Tibial artery (tissue), 4 donors: ENCODE data around the gene PCDH9.

ENCODE experiments used
- DNase-seq, 2 donors: peaks; one replicate each; pipeline ENCODE4 v3.0.0-alpha.2; 2019
- H3K27ac ChIP-seq, 2 donors: fragments of 200-600 bp; sonication (generic) in 1 of 2; 1 replicate in 1 of 2; 2 replicates in 1 of 2; pipeline ENCODE4 v1.5.1; 2018 to 2019; ENCODE audit warnings: mild to moderate bottlenecking in 1 of 2
- H3K27me3 ChIP-seq, 2 donors: fragments of 200-600 bp; sonication (generic) in 1 of 2; one replicate each; pipeline versions ENCODE4 v1.5.1 to v1.6.0; 2016 to 2019
- H3K36me3 ChIP-seq, 3 donors: fragments of 200-600 bp; sonication (generic) in 2 of 3; one replicate each; pipeline ENCODE4 v1.5.1; 2016 to 2019; ENCODE audit warnings: mild to moderate bottlenecking in 2 of 3
- H3K4me1 ChIP-seq, 4 donors: fragments of 200-600 bp; sonication (generic) in 2 of 4; 1 replicate in 3 of 4; 2 replicates in 1 of 4; pipeline ENCODE4 v1.5.1; 2016 to 2019
- H3K4me3 ChIP-seq, 2 donors: fragments of 200-600 bp; sonication (generic) in 1 of 2; 1 replicate in 1 of 2; 2 replicates in 1 of 2; pipeline ENCODE4 v1.5.1; 2018 to 2019; ENCODE audit warnings: mild to moderate bottlenecking in 2 of 2
- H3K9me3 ChIP-seq, 3 donors: fragments of 200-600 bp; sonication (generic) in 1 of 3; one replicate each; pipeline ENCODE4 v1.5.1; 2016 to 2019
- CTCF ChIP-seq, 2 experiments: fragments of 200-600 bp in 1 of 2; fragments of 450-650 bp in 1 of 2; IDR thresholded peaks; one replicate each; pipeline ENCODE4 v1.5.1; 2017 to 2019; ENCODE audit warnings: antibody characterized with exemption in 2 of 2, mild to moderate bottlenecking in 1 of 2, moderate library complexity in 1 of 2
- intact Hi-C: fragments of 100-400 bp; cut with DNase I; formaldehyde crosslinking; loops from one replicate; pipeline ENCODE4 v1.15.0; 2023; ENCODE audit warnings: low total_unique reads

Gene PCDH9

GRCh38 chr13:66506051-66506777 lies 723.9 kb downstream of the PCDH9 start:
- H3K27ac ChIP-seq: no peak overlapping the region
- no peaks in the 10 kb centered on the region for H3K4me1 ChIP-seq
- H3K4me3 ChIP-seq: no peak overlapping the region
- H3K36me3 ChIP-seq: no peaks in the 10 kb centered on the region
- intact Hi-C loops: no loop called here
- TF ChIP-seq CTCF (IDR thresholded peaks at IDR 0.05): no peak
- no peaks in the 10 kb centered on the region for H3K27me3 ChIP-seq
- no peaks in the 10 kb centered on the region for H3K9me3 ChIP-seq
- no peak for DNase-seq

- no peaks in the 10 kb centered on the region for H3K27me3 ChIP-seq
- no peak for TF ChIP-seq CTCF (IDR thresholded peaks at IDR 0.05)
- H3K36me3 ChIP-seq: no peaks in the 10 kb centered on the region
- intact Hi-C loops: no loop called here
- no peaks in the 10 kb centered on the region for H3K4me1 ChIP-seq
- no peak overlapping the region for H3K4me3 ChIP-seq
- no peak overlapping the region for H3K27ac ChIP-seq
- no peaks in the 10 kb centered on the region for H3K9me3 ChIP-seq
- no peak for DNase-seq
Measured at GRCh38 chr13:66503890-66504289, 726.2 kb downstream of the PCDH9 start.

- Histone ChIP-seq H3K4me3 (no peak overlapping the region), H3K36me3 (no peaks in the 10 kb centered on the region), H3K4me1 (no peaks in the 10 kb centered on the region), H3K27ac (no peak overlapping the region), H3K9me3 (no peaks in the 10 kb centered on the region), H3K27me3 (no peaks in the 10 kb centered on the region)
- no peak for TF ChIP-seq CTCF (IDR thresholded peaks at IDR 0.05)
- intact Hi-C loops: no loop called here
- no peak for DNase-seq
Measured at GRCh38 chr13:66501181-66501580, 729.0 kb downstream of the PCDH9 start.

GRCh38 chr13:66492479-66492878 lies 737.7 kb downstream of the PCDH9 start:
- Histone ChIP-seq H3K4me1 (no peaks in the 10 kb centered on the region), H3K27ac (no peak overlapping the region), H3K27me3 (no peaks in the 10 kb centered on the region), H3K36me3 (no peaks in the 10 kb centered on the region), H3K9me3 (no peaks in the 10 kb centered on the region), H3K4me3 (no peak overlapping the region)
- TF ChIP-seq CTCF (IDR thresholded peaks at IDR 0.05): no peak
- no peak for DNase-seq
- intact Hi-C loops: no loop called here

- TF ChIP-seq CTCF (IDR thresholded peaks at IDR 0.05): no peak
- H3K9me3 ChIP-seq: no peaks in the 10 kb centered on the region
- no peaks in the 10 kb centered on the region for H3K27me3 ChIP-seq
- DNase-seq: no peak
- no peaks in the 10 kb centered on the region for H3K4me1 ChIP-seq
- H3K4me3 ChIP-seq: no peak overlapping the region
- no peaks in the 10 kb centered on the region for H3K36me3 ChIP-seq
- intact Hi-C loops: no loop called here
- H3K27ac ChIP-seq: no peak overlapping the region
Measured at GRCh38 chr13:66491251-66491650, 738.9 kb downstream of the PCDH9 start.

- TF ChIP-seq CTCF (IDR thresholded peaks at IDR 0.05): no peak
- H3K4me1 ChIP-seq: no peaks in the 10 kb centered on the region
- H3K27me3 ChIP-seq: no peaks in the 10 kb centered on the region
- H3K27ac ChIP-seq: no peak overlapping the region
- DNase-seq: no peak
- H3K9me3 ChIP-seq: no peaks in the 10 kb centered on the region
- no peak overlapping the region for H3K4me3 ChIP-seq
- no peaks in the 10 kb centered on the region for H3K36me3 ChIP-seq
- intact Hi-C loops: no loop called here
Measured at GRCh38 chr13:66489586-66489985, 740.5 kb downstream of the PCDH9 start.
